MM.1S (cell line): Measurements from ENCODE around the gene KCNJ12.

ENCODE experiments used
- CTCF ChIP-seq: fragments of 300-600 bp; sonication (generic); IDR thresholded peaks from 2 replicates; pipeline ENCODE4 v1.5.1; 2016; ENCODE audit warnings: antibody characterized with exemption, low read length, mixed read lengths
- EZH2 ChIP-seq: fragments of 300-600 bp; sonication (generic); optimal IDR thresholded peaks from 2 replicates; pipeline ENCODE3; 2017; ENCODE audit warnings: low read depth, mild to moderate bottlenecking, antibody characterized with exemption, low read length, mixed read lengths
- EZH2phosphoT487 ChIP-seq: fragments of 300-600 bp; sonication (generic); IDR thresholded peaks from 2 replicates; pipeline ENCODE4 v1.6.1; 2018; ENCODE audit warnings: antibody characterized with exemption, low read length

GRCh38 chr17:21388944-21389343 lies 12.8 kb downstream of the KCNJ12 start:
- TF ChIP-seq CTCF (no peak), EZH2 (no peak), EZH2phosphoT487 (no peak)
